HUES64 (cell line): ENCODE results near the gene SMPD3.

Experiments used
- H3K27ac ChIP-seq: 2 replicates; pipeline ENCODE4 v1.7.0; 2013; ENCODE audit warnings: low read depth, low read length, inconsistent platforms
- H3K27me3 ChIP-seq: 2 replicates; pipeline ENCODE4 v1.6.1; 2013; ENCODE audit warnings: mild to moderate bottlenecking, low read length; ENCODE audit not compliant: insufficient read depth
- H3K36me3 ChIP-seq: 2 replicates; pipeline ENCODE4 v1.6.1; 2013; ENCODE audit warnings: mild to moderate bottlenecking, low read length; ENCODE audit not compliant: insufficient read depth
- H3K4me1 ChIP-seq: 2 replicates; pipeline ENCODE4 v1.6.1; 2013; ENCODE audit warnings: mild to moderate bottlenecking, low read length, moderate library complexity; ENCODE audit not compliant: insufficient read depth
- H3K4me3 ChIP-seq: 2 replicates; pipeline ENCODE4 v1.5.1; 2013; ENCODE audit warnings: mild to moderate bottlenecking, low read length, moderate library complexity
- H3K9ac ChIP-seq: 2 replicates; pipeline ENCODE4 v1.6.1; 2013; ENCODE audit warnings: mild to moderate bottlenecking, low read depth, low read length
- H3K9me3 ChIP-seq: 2 replicates; pipeline ENCODE4 v1.6.1; 2013; ENCODE audit warnings: low read depth, low read length; ENCODE audit not compliant: insufficient read depth
- WGBS: fragments of 150-250, 120-280 bp; methylation state at CpG from one replicate; pipeline ENCODE4 v1.1.7; 2013; ENCODE audit warnings: missing lambda C conversion rate; 5-methylcytosine and 5-hydroxymethylcytosine counted together

SMPD3 gene

DNA sequence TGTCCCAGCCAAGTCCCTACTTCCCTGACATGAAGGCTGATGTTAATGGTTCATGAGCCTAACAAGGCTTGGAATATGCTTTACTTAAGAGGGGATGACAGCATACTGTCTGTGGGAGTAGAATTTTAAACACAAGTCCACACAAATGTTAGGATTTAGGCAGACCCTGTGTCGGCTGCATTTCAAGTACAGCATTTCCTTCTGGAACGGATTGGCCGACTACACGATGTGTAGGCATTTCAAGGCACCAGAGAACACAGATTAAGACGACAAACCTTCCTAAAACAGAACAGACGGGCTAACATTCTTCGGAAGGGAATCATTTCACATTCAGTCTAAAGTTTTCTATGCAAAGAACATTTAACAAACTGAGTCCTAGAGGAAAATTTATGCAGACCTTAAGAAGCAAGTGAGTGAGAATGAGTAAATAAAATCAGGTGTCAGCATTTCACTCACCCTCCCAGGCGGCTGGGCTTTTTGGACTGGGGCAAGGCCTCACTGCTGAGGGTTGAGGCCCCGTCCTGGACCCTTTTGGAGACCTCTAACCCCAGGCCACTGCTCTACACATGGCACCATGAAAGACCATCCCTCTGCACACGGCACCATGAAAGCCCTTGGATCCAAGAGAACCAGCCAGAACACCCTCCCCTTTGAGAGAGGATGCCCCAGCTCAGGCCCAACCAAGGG lies 67.5 kb downstream of the SMPD3 start:
- 91% methylated on average over 10 of the region's 10 CpGs for WGBS
- no peak overlapping the region for H3K27ac ChIP-seq
- H3K4me3 ChIP-seq, result no peak overlapping the region
- no peaks in the 10 kb centered on the region for H3K27me3 ChIP-seq
- no peaks in the 10 kb centered on the region for H3K36me3 ChIP-seq
- H3K4me1 ChIP-seq, result peaks cover 18% of the 10 kb centered on the region
- H3K9ac ChIP-seq, result no peak overlapping the region
- no peaks in the 10 kb centered on the region for H3K9me3 ChIP-seq

DNA sequence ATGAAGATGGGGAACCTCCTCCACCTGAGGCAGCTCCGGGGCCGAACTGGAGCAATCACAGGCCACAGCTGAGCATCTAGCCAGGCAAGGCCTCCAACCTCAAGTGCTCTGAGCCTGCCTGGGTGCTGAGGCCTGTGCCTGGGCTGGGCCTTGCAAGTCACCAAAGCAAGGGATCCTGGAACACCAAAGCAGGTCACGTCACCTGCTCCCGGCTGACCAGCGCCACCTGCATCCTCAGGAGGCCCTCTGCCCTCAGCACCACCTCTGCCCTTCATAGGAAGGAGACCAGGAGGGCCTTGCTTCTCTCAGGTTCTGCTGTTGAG lies 68.0 kb downstream of the SMPD3 start:
- H3K27me3 ChIP-seq, result no peaks in the 10 kb centered on the region
- WGBS, result 94% methylated on average over 5 of the region's 5 CpGs
- H3K9me3 ChIP-seq, result no peaks in the 10 kb centered on the region
- no peak overlapping the region for H3K27ac ChIP-seq
- no peak overlapping the region for H3K4me3 ChIP-seq
- H3K9ac ChIP-seq, result no peak overlapping the region
- no peaks in the 10 kb centered on the region for H3K36me3 ChIP-seq
- peaks cover 19% of the 10 kb centered on the region for H3K4me1 ChIP-seq

DNA sequence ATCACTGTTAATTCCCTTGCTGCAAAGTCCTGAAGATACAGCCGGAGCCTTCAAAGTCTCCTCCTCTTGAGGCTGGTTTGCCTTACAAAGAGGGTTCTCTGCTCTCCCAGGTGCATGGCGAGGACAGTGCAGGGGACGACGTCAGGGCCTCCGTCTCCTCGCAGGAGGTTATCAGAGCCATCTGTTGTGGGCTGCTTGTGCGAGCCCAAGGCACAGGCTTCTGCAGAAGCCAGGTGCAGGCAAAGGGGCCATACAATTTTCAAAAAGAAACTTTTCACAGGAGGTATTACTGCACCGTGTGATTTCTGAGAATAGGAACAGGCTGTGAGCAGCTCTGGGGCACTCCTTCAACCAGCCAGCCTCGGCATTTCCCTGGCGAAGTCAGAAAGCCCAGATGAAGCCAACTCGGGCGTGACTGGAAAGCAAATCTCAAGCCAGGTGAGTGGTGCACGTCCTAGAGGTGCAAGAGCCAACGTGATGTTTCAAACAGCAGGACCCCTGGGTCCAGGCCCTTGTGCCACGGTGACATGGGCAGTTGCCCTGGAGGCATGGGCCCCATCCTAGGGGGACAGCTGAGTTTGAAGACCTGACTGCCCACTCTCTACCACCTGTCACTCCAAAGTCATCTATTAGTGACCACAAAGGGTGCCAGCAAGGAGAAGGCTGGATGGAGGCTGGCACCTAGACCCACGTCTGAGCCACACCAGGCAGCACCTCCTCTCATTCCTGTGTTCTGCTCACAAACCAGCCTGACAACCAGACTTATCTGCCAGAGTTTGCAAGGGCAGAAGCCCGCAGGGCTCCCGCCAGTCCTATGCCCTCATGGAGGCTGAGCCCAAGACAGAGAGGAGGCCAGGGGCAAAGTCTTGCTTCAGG lies 68.6 kb downstream of the SMPD3 start:
- WGBS, result 92% methylated on average over 18 of the region's 18 CpGs
- Histone ChIP-seq H3K27me3 (no peaks in the 10 kb centered on the region), H3K4me1 (peaks cover 15% of the 10 kb centered on the region; the same call in 1 of the 2 replicates), H3K27ac (no peak overlapping the region), H3K9me3 (no peaks in the 10 kb centered on the region), H3K9ac (no peak overlapping the region), H3K4me3 (no peak overlapping the region), H3K36me3 (no peaks in the 10 kb centered on the region)

DNA sequence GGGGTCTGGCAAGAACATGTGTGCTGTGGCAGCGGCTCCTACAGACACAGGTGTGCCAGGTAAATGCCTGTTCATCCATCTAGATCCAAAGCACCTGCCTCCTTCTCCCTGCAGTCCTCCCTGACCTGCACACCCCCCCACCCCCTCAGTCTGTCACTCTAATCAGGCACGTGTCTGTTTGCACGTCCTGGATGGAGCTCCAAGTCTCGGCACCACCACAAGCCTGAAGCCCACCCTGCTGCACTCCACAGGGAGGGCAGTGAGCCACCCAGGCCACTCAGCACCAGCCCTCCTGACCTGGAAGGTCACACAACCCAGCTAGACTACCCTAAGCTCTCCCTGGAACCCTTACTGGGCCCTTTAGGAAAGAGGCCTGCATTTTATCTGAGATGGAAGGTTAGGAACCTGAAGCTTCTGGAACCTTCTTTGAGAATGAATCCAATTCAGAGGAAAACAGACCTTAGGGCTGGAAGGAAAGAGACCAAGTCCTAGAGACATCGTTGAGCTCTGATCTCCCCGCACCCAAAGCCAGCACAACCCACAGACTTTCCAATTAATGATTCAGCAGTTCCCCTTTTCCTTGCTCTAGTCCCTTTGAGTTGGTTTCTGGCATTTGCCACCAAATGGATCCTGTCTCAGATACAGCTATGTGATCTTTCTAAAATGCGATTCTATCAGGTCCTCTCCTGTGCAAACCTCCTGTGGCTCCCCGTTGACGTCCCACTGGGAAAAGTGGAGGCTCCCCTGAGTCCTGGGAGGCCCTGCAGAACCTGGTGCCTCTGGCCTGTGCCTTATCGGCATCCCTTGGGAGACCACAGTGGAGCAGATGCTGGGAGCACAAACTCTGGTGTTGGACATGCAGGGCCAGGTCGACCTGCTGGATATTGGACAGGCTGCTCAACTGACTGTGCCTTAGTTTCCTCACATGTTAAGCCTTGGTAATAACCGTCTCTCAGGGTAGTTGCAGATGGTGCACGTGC lies 69.6 kb downstream of the SMPD3 start:
- H3K27ac ChIP-seq, result no peak overlapping the region
- no peaks in the 10 kb centered on the region for H3K9me3 ChIP-seq
- peaks cover 6% of the 10 kb centered on the region; the same call in 1 of the 2 replicates for H3K4me1 ChIP-seq
- no peak overlapping the region for H3K9ac ChIP-seq
- no peaks in the 10 kb centered on the region for H3K27me3 ChIP-seq
- H3K4me3 ChIP-seq, result no peak overlapping the region
- 92% methylated on average over 13 of the region's 13 CpGs for WGBS
- H3K36me3 ChIP-seq, result no peaks in the 10 kb centered on the region

DNA sequence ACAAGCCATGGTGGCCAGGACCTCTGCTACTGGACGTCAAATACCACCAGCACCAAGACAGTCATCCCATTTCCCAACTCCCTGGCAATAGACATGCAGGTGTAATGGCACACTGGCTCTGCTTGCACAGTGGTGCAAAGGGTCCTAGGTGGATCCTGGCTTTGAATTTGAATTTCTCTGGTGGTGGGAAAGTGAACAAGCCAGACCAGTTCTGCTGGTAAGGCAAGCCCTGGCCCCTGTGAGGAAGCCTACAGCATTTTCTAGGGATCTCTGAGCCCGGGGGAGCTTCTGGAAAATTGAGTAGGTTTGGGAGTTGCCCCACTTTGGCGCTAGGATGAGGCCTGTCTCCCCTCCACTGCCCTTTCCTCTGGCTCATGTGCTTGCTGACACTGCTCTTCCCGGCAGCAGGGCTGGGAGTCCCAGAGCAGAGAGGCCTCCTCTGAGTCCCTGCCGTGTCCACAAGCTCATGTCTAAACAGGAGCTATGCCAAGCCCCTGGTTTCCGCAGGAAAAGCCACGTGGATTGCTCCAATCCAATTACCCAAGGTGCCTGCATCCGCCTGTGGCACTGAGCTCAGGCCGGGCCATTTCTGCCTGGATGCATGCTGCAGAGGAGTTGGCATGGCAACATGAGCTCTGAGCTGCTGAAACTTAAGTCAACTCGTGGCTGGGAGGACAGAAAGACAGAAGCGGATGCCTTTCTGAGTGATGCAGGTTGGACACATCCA lies 70.5 kb downstream of the SMPD3 start:
- 93% methylated on average over 11 of the region's 11 CpGs for WGBS
- H3K27ac ChIP-seq, result no peak overlapping the region
- H3K36me3 ChIP-seq, result no peaks in the 10 kb centered on the region
- H3K27me3 ChIP-seq, result no peaks in the 10 kb centered on the region
- H3K9me3 ChIP-seq, result no peaks in the 10 kb centered on the region
- H3K9ac ChIP-seq, result no peak overlapping the region
- peaks cover 6% of the 10 kb centered on the region; the same call in 1 of the 2 replicates for H3K4me1 ChIP-seq
- no peak overlapping the region for H3K4me3 ChIP-seq

DNA sequence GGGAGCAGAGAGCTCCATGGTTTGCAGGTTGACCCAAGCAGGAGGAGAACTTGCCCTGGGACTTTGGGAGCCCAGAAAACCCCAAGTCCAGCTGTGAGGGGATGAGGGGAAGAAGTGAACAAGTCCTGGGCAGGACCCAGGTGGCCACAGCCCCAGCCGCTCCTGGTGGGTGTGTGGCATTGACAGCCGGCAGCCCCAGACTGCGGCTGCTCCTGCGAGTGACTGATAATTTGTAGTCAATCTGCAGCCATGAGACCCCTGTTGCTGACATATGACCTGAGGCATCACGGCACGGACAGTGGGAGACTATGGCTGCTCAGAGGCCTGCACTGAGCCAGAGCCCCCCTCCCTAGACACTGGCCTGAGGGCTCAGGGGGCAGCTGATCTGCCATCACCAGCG lies 71.1 kb downstream of the SMPD3 start:
- Histone ChIP-seq H3K4me3 (no peak overlapping the region), H3K9ac (no peak overlapping the region), H3K27me3 (no peaks in the 10 kb centered on the region), H3K4me1 (peaks cover 6% of the 10 kb centered on the region; the same call in 1 of the 2 replicates), H3K36me3 (no peaks in the 10 kb centered on the region), H3K27ac (no peak overlapping the region), H3K9me3 (no peaks in the 10 kb centered on the region)
- WGBS, result 96% methylated on average over 7 of the region's 7 CpGs

DNA sequence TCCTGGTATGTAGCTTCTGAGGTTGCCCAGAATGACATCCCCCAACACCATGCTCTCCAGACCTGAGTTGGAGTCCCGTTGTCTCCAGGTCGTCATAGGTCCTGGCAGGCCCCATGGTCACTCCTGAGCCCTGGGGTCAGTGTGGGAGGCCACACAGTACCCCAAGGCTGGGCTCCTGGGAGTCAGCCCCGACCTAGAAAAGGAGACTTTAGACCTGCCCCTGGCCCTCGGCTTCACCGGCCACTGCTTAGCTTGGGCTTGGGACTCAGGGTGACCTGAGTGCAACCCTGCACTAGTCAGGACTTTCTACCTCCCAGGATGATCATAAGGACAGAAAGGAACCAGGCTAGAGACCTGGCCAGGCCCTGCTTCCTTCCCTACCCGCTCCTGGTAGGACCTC lies 71.7 kb downstream of the SMPD3 start:
- no peaks in the 10 kb centered on the region for H3K27me3 ChIP-seq
- no peak overlapping the region for H3K4me3 ChIP-seq
- no peaks in the 10 kb centered on the region for H3K36me3 ChIP-seq
- H3K27ac ChIP-seq, result no peak overlapping the region
- peaks cover 6% of the 10 kb centered on the region; the same call in 1 of the 2 replicates for H3K4me1 ChIP-seq
- H3K9ac ChIP-seq, result no peak overlapping the region
- 96% methylated on average over 6 of the region's 6 CpGs for WGBS
- H3K9me3 ChIP-seq, result no peaks in the 10 kb centered on the region

DNA sequence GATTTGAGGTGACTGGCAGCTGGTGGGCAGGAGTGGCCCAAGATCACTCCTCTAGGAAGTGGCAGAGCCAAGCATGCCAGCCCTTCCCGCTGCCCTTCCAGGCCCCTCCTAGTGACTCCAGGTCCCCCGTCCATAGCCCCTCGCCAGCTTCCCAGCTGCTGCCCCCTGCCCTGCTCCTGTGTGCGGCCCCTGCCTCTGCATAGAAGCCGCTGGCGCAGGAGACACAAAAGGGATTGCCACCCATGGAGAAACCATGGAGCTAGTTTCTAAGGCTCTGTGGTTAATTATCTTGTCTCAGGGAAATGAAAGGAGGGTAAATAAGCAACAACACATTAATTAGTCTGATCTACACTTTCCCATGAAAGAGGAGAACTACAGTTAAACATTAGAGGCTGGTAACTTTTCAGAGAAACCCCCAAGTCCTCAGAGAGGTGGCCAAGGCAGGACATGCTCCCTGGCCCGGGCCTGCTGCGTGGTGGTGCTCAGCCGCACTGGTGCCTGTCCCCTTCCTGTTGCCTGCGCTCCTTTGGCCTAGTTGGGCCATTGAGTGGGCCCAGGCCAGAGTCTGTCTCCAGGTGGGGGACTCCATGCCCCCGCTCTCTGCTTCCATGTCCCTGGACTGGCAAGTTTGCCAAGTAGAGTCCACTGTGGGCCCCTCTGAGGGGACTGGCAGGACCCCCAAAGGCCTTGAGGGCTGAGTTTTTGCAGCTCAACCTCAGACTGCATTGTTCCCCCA lies 72.3 kb downstream of the SMPD3 start:
- Histone ChIP-seq H3K9me3 (no peaks in the 10 kb centered on the region), H3K27ac (no peak overlapping the region), H3K9ac (no peak overlapping the region), H3K4me3 (no peak overlapping the region), H3K36me3 (no peaks in the 10 kb centered on the region), H3K4me1 (peaks cover 6% of the 10 kb centered on the region; the same call in 1 of the 2 replicates), H3K27me3 (no peaks in the 10 kb centered on the region)
- WGBS, result 89% methylated on average over 11 of the region's 11 CpGs

DNA sequence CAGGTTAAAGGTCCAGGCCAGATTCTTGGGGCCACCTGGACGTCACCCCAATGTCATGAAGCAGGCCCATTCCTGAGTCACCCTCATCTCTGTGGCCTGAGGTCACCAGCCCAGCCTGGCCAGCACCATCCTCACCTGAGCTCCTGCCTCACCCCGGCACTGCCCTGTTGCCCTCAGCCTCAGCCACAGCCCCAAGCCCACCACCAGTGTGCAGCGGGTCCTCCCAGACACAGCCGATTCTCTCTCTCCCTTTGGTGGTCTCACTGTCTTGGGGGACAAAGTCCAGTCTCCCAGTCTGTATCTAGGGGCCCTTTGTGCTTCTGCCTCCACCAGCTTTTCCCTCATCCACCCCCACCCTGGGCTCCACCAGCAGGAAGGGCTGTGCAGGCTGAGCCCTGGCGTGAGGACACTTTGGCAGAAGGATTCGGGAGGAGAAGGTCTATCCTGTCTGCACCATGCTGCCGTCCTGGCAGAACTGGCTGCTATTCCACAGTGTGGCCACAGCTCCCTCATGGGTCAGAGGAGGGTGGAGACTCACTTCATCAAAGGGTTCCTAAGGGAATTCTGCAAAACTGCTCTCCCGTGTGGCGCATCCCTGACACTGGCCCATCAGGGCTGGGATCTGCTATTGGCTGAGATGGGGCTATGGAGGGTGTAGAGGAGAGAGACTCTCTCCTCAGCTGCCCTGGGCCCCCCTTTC lies 73.2 kb downstream of the SMPD3 start:
- no peaks in the 10 kb centered on the region for H3K36me3 ChIP-seq
- no peaks in the 10 kb centered on the region for H3K27me3 ChIP-seq
- H3K27ac ChIP-seq, result no peak overlapping the region
- 84% methylated on average over 9 of the region's 9 CpGs for WGBS
- no peaks in the 10 kb centered on the region for H3K9me3 ChIP-seq
- H3K9ac ChIP-seq, result no peak overlapping the region
- H3K4me3 ChIP-seq, result no peak overlapping the region
- H3K4me1 ChIP-seq, result peaks cover 6% of the 10 kb centered on the region; the same call in 1 of the 2 replicates
